Lower leg skin (tissue), 4 donors: ENCODE measurements around the gene BTBD17. TPM values are rescaled to one million over a fixed set of nuclear protein-coding genes. Genes with fewer than 3 reads are reported as not detected.

ENCODE experiments used
- DNase-seq, 2 donors: peaks; one replicate each; pipeline ENCODE4 v3.0.0-alpha.2; 2019; ENCODE audit warnings: low spot score in 2 of 2
- H3K4me3 ChIP-seq: fragments of 200-600 bp; sonication (generic); 2 replicates; pipeline ENCODE4 v1.5.1; 2017; ENCODE audit warnings: mild to moderate bottlenecking, low read depth; ENCODE audit not compliant: poor library complexity, severe bottlenecking
- CTCF ChIP-seq, 3 donors: fragments of 450-650 bp; IDR thresholded peaks; one replicate each; pipeline ENCODE4 v1.5.1; 2016; ENCODE audit warnings: antibody characterized with exemption in 3 of 3, mild to moderate bottlenecking in 3 of 3, moderate library complexity in 2 of 3
- POLR2A ChIP-seq, 2 donors: fragments of 450-650 bp; IDR thresholded peaks; one replicate each; pipeline ENCODE4 v1.6.1; 2016 to 2017; ENCODE audit warnings: antibody characterized with exemption in 2 of 2, mild to moderate bottlenecking in 1 of 2, moderate library complexity in 1 of 2
- WGBS, 2 donors: methylation state at CpG; one replicate each; pipeline ENCODE4 v1.1.5; 2018; 5-methylcytosine and 5-hydroxymethylcytosine counted together
- intact Hi-C: fragments of 100-400 bp; cut with DNase I; formaldehyde crosslinking; loops from one replicate; pipeline ENCODE4 v1.15.0; 2023; ENCODE audit warnings: low total_unique reads
- total RNA-seq, 4 donors: library from RNA; depleted of rRNA; stranded (reverse); fragments of >200 nt; gene quantifications; one replicate each; pipeline ENCODE4 v1.1.0, GENCODE V29; 2016

The BTBD17 gene
- total RNA-seq, 4 donors from 2014 or later = 0.22 TPM; not detected in 3

- 69 to 77% methylated on average over 10 to 16 of the region's 19 CpGs for WGBS, 2 donors
- no peak for TF ChIP-seq POLR2A (IDR thresholded peaks at IDR 0.05)
- no peak for TF ChIP-seq CTCF (IDR thresholded peaks at IDR 0.05)
- no peak overlapping the region for H3K4me3 ChIP-seq
- intact Hi-C loops = no loop called here
- no peak for DNase-seq
These were observed 12.5 kb downstream of the BTBD17 start for GRCh38 chr17:74349120-74349519.

GRCh38 chr17:74347646-74348045, 14.0 kb downstream of the BTBD17 start:
- intact Hi-C loops = no loop called here
- TF ChIP-seq POLR2A (IDR thresholded peaks at IDR 0.05) (no peak), CTCF (IDR thresholded peaks at IDR 0.05) (no peak)
- H3K4me3 ChIP-seq = no peak overlapping the region
- no peak for DNase-seq
- 84 to 87% methylated on average over 14 of the region's 14 CpGs for whole genome bisulfite sequencing, 2 donors

- no peak for TF ChIP-seq CTCF (IDR thresholded peaks at IDR 0.05)
- TF ChIP-seq POLR2A (IDR thresholded peaks at IDR 0.05) = no peak
- H3K4me3 ChIP-seq = no peak overlapping the region
- 57 to 58% methylated on average over 10 to 13 of the region's 13 CpGs for WGBS, 2 donors
- intact Hi-C loops = no loop called here
- DNase-seq = no peak
These were observed 16.0 kb downstream of the BTBD17 start for GRCh38 chr17:74345433-74346241.

GRCh38 chr17:74344658-74345057, 17.0 kb downstream of the BTBD17 start:
- H3K4me3 ChIP-seq = no peak overlapping the region
- intact Hi-C loops = no loop called here
- TF ChIP-seq POLR2A (IDR thresholded peaks at IDR 0.05) = no peak
- TF ChIP-seq CTCF (IDR thresholded peaks at IDR 0.05) = no peak
- WGBS, 2 donors = 76 to 85% methylated on average over 8 to 10 of the region's 21 CpGs
- no peak for DNase-seq

- no peak for TF ChIP-seq CTCF (IDR thresholded peaks at IDR 0.05)
- no peak for TF ChIP-seq POLR2A (IDR thresholded peaks at IDR 0.05)
- 64 to 68% methylated on average over 9 of the region's 9 CpGs for WGBS, 2 donors
- intact Hi-C loops = no loop called here
- H3K4me3 ChIP-seq = no peak overlapping the region
- no peak for DNase-seq
These were observed 18.0 kb downstream of the BTBD17 start for GRCh38 chr17:74343526-74344284.
